Stimulated activated CD4-positive, alpha-beta T cell treated with anti-CD3 and anti-CD28 coated beads, Interleukin-15, amount 100 ng/mL, for 48 hours (primary cell): ENCODE measurements around the gene PTPRB.

Experiments used
- DNase-seq, 2 donors: peaks; one replicate each; pipeline ENCODE4 v3.0.0-alpha.2; 2020; ENCODE audit warnings: low read depth in 2 of 2

Gene PTPRB

GRCh38 chr12:70592664-70593063 lies 44.6 kb downstream of the PTPRB start:
- DNase-seq = no peak

- no peak for DNase-seq
Observed at GRCh38 chr12:70590549-70591226, 46.5 kb downstream of the PTPRB start.

GRCh38 chr12:70590051-70590450 lies 47.2 kb downstream of the PTPRB start:
- peak; percentile 21 to 51 for DNase-seq

GRCh38 chr12:70584332-70584731 lies 52.9 kb downstream of the PTPRB start:
- DNase-seq = no peak

GRCh38 chr12:70583251-70583650 lies 54.0 kb downstream of the PTPRB start:
- no peak for DNase-seq

GRCh38 chr12:70581208-70581607 lies 56.0 kb downstream of the PTPRB start:
- no peak for DNase-seq

- no peak for DNase-seq
Observed at GRCh38 chr12:70577283-70577634, 60.0 kb downstream of the PTPRB start.

GRCh38 chr12:70576341-70577282 lies 60.6 kb downstream of the PTPRB start:
- DNase-seq = no peak

- DNase-seq = no peak
Observed at GRCh38 chr12:70571705-70572268, 65.4 kb downstream of the PTPRB start.

- DNase-seq = no peak
Observed at GRCh38 chr12:70571029-70571428, 66.2 kb downstream of the PTPRB start.

- no peak for DNase-seq
Observed at GRCh38 chr12:70561550-70561949, 75.7 kb downstream of the PTPRB start.

- DNase-seq = no peak
Observed at GRCh38 chr12:70560671-70561070, 76.6 kb downstream of the PTPRB start.

- no peak for DNase-seq
Observed at GRCh38 chr12:70559390-70559789, 77.8 kb downstream of the PTPRB start.

GRCh38 chr12:70557583-70558191 lies 79.5 kb downstream of the PTPRB start:
- DNase-seq = no peak

GRCh38 chr12:70556179-70556869 lies 80.9 kb downstream of the PTPRB start:
- DNase-seq = no peak

GRCh38 chr12:70555081-70555480 lies 82.1 kb downstream of the PTPRB start:
- no peak for DNase-seq

- DNase-seq = no peak
Observed at GRCh38 chr12:70553391-70553859, 83.8 kb downstream of the PTPRB start.

GRCh38 chr12:70551731-70552130 lies 85.5 kb downstream of the PTPRB start:
- DNase-seq = no peak

- DNase-seq = no peak
Observed at GRCh38 chr12:70550180-70550577, 87.0 kb downstream of the PTPRB start.

GRCh38 chr12:70549340-70550179 lies 87.7 kb downstream of the PTPRB start:
- DNase-seq = no peak

GRCh38 chr12:70543444-70543843 lies 93.8 kb downstream of the PTPRB start:
- DNase-seq = no peak
